AG08395 (cell line): ENCODE data around the gene ACSS1.

Experiments
- DNase-seq: peaks from one replicate; pipeline ENCODE4 v3.0.0; 2012; ENCODE audit warnings: mixed read lengths, low spot score

Gene ACSS1

GRCh38 chr20:25058051-25058846 is at the start of gene ACSS1:
Gene ACSS1, minus strand, starts transcription at chr20:25058139. Its CDS starts 37 bp downstream, at chr20:25058102.
- DNase-seq, result peak; percentile 38

GRCh38 chr20:25103526-25103925 is 45.6 kb upstream of the ACSS1 start:
- DNase-seq, result no peak

- DNase-seq, result no peak
Measured at GRCh38 chr20:25100914-25101313, 43.0 kb upstream of the ACSS1 start.

DNA sequence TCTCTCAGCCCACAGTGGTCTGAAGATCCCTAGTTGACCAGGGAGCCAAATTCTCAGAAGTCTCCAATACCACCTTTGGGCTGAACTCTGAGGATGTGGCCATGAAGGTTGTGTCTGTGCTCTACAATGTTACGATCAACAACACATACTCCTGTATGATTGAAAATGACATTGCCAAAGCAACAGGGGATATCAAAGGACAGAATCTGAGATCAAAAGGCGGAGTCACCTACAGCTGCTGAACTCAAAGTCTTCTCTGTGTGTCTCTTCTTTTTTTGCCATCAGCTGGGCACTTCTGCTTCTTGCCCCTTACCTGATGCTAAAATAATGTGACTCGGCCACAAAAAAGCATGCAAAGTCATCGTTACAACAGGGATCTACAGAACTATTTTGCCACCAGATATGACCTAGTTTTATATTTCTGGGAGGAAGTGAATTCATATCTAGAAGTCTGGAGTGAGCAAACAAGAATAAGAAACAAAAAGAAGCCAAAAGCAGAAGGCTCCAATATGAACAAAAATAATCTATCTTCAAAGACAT is 41.7 kb upstream of the ACSS1 start:
- no peak for DNase-seq

DNA sequence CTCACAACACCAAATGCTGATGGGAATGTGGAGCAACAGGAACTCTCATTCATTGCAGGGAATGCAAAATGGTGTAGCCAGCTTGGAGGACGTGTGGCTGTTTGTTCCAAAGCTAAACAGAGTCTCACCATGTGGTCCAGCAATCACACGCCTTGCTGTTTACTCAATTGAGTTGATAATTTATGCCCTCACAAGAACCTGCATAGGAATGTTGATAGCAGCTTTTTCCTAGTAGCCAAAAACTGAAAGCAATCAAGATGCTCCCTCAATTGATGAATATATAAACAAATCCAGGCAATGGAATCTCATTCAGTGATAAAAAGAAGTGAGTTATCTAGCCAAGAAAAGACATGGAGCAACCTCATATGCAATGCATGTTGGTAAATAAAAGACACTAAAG is 39.6 kb upstream of the ACSS1 start:
- no peak for DNase-seq

DNA sequence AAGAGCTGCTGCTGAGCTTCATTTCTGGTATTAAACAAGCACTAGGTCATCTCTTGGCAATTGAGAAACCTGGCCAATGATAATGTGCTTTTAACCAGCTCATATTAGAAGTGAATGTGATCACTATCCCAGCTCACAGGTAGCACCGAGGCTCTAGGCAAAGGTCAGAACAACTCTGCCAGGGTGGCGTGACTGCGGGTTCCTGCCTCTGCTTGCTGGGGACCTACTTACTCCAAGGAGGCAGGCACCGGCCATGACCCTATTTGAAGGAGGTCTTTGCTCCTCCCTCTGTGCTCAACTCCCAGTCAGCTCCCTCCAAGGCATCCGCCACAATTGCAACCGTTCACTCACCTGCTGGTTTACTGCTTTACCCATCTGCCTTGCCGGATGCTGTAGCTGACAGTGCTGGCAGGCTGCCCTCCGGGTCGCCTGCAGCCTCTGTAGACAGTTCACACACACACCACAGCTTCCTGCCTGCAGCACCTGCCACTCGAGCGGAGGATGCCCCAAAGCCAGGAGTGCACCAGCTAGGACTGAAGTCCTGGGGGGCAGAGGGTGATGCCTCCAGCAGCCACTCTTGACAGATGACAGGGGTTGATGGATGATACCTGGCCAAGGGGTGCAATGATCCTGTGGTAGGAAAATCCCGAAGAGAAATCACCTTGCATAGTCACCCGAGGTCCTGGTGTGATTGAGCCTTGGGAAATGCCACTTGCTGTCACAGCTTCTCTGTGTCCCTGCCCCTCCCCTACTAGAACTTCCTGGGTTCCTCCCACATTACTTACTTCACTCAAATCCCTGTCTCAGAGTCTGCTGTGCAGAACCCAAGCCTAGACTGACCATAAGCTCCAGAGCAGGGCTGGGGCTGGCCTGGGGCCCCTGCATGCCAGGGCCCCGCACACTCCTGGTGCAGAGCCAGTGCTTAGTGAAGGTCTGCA is 32.8 kb upstream of the ACSS1 start:
- no peak for DNase-seq

DNA sequence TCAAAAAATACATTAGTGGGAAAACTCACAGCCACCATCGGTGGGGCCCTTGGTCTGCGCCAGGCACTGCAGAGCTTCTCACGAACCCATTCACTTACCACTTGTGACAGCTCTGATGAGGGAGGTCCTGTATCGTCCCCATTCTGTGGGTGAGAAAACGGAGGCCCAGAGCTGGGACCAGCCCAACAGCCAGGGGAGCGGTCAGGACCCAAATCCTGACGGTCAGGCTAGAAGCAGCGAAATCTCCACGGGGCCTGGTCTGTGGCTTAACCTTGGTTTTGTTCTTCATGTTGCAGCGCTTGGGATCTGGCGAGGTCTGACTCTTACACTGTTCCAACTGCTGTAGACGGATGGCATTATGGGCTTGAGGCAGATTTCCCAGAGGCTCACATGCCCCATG is 31.7 kb upstream of the ACSS1 start:
- no peak for DNase-seq

GRCh38 chr20:25089096-25089495 is 31.2 kb upstream of the ACSS1 start:
- no peak for DNase-seq

- no peak for DNase-seq
Measured at GRCh38 chr20:25088267-25088666, 30.3 kb upstream of the ACSS1 start.

DNA sequence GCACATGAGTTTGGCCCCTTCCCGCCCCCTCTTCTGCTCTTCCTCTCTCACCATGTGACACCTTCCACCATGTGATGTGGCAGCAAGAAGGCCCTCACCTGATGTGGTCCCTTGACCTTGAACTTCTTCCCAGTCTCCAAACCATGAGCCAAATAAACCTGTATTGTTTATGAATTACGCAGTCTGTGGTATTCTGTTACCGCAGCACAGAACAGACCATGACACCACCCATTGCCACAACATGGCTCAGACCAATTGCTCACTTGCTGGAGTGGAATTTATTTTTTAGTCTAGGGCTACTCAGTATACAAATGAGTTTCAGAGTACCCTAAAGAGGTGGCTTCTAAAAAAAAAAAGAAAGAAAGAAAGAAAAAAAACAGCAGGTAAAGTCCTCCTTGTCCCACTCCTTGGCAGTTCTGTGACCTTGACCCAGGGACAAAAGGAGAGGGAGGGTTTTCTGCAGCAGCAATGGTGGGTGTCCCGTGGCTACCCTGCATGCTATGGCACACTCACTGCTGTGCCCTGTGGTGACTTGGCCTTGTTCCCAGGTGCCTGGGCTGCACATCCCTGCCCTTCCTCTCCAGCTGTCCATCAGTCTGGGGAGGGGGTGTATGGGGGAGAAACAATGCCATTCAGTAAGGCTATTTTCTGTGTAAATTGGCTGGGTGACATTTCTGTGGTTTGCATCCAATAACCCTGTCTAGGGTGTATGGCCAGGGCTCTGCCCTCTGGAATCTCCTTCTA is 29.4 kb upstream of the ACSS1 start:
- no peak for DNase-seq

- no peak for DNase-seq
Measured at GRCh38 chr20:25085756-25086495, 28.0 kb upstream of the ACSS1 start.

DNA sequence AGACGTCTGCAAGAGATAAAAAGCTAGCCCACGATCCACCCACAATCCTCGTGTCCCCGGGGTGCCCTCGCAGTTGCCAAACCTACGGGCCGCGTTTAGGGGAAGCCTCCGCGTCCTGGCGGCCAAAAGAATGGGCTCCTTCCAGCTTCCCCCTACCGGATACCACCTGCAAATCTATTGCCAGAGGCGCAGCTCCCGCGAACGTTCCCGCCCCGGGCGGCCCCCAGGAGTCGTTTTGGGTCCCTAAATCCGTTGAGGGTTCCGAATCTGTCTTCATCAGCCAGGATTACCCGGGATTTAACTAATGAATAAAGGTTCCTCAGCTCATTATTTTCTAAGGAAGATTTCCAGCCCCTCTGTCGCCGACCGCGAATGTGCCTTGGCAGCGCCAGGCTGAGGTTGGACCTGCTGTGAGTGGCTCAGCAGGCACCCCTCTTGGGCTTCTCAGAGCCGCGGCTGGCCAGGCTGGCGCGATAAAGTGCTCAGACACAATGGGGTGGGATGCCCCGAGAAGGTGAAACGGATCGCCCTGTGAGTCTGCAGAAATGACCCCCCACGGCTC is 26.8 kb upstream of the ACSS1 start:
- no peak for DNase-seq

- DNase-seq, result no peak
Measured at GRCh38 chr20:25083773-25084625, 26.1 kb upstream of the ACSS1 start.

GRCh38 chr20:25083141-25083772 is 25.3 kb upstream of the ACSS1 start:
- DNase-seq, result no peak

DNA sequence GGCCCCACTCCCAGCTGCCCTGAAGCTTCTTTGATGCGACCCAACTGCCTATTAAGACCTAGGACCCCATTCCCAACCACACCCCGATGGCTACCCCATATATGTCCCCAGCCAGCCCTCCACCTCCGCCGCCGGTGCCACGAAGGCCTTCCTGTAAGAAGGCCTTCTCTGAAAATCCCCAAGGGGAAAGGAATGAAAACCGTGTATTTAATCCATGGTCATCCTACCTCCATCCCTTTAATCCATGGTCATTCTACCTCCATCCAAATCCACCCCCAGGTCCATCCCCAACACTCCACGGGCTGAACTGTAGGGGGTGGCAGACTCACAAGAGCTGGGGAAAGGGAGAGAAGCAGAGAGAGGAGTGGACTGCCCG is 24.5 kb upstream of the ACSS1 start:
- no peak for DNase-seq

DNA sequence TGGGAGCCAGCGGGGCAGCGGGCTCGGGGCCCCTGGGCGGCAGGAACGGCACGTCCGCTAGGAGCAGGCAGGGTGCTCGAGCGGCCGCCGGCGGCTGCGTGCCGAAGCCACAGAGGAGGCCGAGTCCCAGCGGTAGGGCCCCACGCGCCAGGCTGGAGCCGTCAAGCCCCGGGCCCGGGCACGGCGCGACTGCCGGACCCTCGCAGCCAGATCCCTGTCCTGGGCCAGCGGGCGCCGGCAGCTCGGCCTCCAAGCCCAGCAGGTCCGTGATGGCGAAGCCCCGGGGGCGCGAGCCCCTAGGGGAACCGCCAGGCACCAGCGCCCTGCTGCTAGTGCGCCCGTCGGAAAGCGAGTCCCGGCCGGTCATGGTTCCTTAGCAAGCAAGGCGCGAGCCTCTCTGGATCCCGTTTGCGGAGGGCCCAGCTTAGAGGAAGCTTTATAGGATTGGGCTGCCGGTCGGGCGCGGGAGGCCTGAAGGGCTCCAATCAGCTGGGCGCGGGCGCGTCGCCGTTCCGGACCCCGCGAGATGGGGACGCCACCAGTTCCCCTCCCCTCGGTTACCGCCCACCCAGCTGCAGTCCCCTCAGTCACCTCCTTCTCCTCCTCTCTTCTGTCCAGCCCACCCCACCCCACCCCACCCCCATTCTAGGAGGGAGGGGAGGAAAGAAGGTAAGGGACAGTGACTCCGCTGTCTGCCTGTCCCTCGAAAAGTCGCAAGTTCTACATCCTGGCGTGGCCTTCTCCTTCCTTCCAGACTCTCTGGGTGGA is 24.0 kb upstream of the ACSS1 start, which contains the start of gene VSX1:
TSS of gene VSX1 (minus strand) at position 412 of the 768 bp plus-strand sequence. CDS start at position 367, 45 bp downstream.
- DNase-seq, result no peak

GRCh38 chr20:25081065-25081729 is 23.3 kb upstream of the ACSS1 start:
- DNase-seq, result peak; percentile 43

DNA sequence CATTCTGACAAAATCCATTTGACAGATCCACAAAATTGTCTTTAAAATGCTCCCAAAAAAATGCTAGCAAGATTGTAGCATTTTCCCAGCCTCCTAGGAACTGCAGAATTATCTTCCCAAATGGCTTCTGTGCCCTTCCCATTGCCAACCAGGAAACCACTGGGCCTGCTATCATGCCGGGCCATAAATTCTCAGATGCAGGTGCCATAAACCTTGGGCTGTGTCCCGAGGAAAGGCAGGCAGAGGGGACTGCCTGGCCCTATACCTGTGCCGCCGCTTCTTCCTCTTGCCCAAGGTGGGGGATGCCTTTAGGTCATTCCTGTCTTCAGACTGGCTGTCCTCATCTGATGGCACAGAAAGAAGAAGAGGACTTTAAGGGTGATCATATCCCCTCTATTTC is 21.2 kb upstream of the ACSS1 start:
- no peak for DNase-seq
